T1000 (cell line): Measurements from ENCODE around the gene KRTAP4-6.
"Not testable (repeated sequence)": the region's sequence is repeated elsewhere in the genome, so short reads cannot be mapped to it uniquely, and the experiment has no call there.

ENCODE experiments used
- DNase-seq: peaks from one replicate; lab custom pipeline; 2025; ENCODE audit warnings: mixed read lengths; lab: John Stamatoyannopoulos, UW

Gene KRTAP4-6

DNA sequence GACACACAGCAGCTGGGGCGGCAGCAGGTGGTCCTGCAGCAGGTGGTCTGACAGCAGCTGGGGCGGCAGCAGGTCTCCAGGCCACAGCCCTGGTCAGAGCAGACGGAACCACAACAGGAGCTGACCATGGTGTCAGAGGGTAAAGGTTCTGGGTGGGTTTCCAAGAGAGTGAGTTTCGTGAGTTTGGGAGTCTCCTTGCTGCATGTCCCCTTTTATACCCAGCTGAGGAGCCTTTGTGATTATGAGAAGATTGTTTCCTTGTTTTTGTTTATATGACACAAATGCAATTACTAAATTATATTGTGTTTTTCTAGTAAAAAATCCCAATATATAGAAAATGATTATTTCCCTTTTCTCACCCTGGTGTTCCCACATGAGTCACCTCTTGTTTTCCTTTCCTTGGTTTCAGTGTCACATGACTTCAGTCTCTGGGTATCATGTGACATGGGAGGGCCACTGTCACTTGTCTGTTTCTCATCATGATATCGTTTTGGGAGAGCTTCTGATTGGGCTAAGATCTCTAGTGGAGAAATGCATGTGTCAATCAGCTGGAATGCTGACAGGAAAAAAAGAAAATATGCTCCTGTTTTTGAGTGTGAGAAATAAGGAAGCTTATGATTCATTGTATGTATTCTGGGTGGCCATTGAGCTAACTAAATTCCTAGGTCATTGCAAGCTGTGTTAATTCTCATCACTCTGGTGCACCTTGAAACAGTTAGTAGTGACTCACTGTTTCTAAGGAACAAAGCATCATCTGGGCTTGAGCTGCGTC, at the start of gene KRTAP4-6:
TSS of gene KRTAP4-6 (minus strand) at position 185 of the 772 bp plus-strand sequence. CDS start at position 128, 57 bp downstream.
- DNase-seq: no peak

DNA sequence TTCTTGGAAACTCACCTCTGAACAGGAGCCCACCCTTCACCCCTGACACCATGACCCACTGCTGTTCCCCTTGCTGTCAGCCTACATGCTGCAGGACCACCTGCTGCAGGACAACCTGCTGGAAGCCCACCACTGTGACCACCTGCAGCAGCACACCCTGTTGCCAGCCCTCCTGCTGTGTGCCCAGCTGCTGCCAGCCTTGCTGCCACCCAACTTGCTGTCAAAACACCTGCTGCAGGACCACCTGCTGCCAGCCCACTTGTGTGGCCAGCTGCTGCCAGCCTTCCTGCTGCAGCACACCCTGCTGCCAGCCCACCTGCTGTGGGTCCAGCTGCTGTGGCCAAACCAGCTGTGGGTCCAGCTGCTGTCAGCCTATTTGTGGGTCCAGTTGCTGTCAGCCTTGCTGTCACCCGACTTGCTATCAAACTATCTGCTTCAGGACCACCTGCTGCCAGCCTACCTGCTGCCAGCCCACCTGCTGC, 49.5 kb upstream of the KRTAP4-6 start, which contains the start of gene KRTAP9-1:
TSS of gene KRTAP9-1 (plus strand) at position 51 of the 482 bp plus-strand sequence. CDS start at position 51, 0 bp downstream.
- not testable (repeated sequence) for DNase-seq

DNA sequence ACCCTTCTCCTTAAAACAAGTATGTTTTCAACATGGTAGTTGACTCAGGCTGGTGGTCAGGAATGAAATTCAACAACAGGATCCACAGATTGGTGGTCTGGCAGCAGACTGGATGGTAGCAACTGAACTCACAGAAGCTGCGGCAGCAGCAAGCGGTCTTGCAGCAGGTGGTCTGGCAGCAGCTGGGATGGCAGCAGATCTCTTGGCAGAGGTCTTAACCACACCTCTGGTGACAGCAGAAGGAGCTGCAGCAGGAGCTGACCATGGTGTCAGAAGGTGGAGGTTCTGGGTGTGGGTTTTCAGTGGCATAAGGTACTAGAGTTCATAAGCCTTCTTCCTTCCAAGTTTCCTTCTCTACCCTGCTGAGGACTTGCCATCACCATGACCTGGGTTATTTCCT, 46.5 kb upstream of the KRTAP4-6 start:
- DNase-seq: no peak

DNA sequence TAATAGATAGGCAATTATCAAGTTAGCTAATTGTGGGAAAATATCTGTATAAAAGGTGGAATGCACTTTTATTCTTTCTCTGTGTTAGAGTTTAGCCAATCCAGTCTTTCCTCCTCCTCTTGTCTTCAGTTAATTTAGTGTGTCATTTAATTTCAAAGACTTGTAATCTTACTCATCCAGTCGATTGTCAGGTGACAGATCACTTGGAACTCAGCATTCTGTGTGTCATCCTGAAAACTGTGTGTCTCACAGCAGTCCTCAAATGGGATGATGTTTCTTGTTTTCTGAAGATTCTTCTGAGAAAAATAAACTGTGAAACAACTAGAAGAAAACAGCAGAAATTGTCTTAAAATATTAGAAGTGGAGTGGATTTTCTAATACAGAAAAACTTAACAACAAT, 44.7 kb upstream of the KRTAP4-6 start:
- no peak for DNase-seq

DNA sequence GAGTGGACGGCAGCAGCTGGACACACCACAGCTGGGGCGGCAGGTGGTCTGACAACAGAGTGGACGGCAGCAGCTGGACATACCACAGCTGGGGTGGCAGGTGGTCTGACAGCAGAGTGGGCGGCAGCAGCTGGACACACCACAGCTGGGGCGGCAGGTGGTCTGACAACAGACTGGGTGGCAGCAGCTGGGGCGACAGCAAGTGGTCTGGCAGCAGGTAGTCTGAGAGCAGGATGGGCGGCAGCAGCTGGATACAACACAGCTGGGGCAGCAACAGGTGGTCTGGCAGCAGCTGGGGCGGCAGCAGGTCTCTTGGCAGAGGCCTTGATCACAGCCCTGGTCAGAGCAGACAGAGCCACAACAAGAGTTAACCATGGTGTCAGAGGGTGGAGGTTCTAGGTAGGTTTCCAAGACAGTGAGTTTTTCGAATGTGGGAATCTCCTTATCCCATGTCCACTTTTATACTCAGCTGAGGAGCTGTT, 44.2 kb upstream of the KRTAP4-6 start, which contains the start of gene KRTAP4-1:
TSS of gene KRTAP4-1 (minus strand) at position 432 of the 482 bp plus-strand sequence. CDS start at position 375, 57 bp downstream.
- DNase-seq: no peak

DNA sequence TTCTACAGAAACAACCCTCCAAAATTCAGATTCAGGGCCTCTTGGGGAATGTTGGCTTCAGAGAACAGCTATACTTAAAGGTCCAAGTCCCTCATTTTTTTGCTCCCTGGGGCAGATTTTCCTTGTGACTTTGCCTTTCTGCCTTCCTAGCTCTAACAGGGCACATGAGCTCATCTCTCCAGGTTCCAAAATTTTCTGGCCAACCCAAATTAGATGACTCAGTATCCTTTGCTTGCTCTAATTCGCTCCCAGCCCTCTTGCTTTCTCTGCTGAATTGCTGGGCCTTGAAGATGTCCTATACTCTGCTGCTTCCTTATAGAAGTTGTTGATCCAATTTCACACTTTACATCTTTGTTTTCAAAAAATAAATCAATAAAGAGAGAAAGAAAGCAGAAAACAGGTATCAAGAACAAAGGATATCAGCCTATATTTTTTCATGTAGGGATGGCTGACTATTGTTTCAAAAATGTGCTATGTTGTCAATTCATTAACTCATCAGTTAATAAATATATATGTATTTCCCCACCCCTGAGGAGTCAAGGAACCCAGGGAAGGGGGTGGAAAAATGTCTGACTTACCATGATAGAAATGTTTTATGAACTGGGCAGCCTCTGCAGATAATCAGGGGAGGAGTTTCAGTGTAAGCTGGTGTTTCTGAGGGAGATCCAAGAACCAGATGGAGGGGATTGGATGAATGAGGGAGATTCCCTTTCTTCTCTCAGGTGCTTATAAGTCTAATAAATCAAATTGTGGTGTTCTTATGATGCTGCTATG, 38.7 kb upstream of the KRTAP4-6 start:
- no peak for DNase-seq

DNA sequence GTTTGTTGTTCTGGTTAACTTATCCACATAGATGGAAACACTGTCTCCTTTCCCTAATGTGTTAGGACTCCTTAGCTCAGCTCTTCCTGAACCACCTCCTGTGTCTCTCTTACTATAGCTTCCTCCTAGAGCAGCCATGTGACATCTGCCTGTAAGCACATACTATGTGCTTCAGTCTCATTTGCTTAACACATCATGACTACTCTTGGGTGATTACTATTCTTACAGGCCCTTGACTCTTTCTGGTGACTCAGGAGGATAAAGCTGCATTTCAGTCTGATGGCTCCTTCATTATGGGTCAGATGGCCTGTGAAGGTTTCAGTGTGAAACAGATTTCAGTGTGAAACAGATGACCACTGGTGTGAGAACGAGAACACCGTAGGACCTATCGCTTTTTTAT, 38.0 kb upstream of the KRTAP4-6 start:
- DNase-seq: no peak

DNA sequence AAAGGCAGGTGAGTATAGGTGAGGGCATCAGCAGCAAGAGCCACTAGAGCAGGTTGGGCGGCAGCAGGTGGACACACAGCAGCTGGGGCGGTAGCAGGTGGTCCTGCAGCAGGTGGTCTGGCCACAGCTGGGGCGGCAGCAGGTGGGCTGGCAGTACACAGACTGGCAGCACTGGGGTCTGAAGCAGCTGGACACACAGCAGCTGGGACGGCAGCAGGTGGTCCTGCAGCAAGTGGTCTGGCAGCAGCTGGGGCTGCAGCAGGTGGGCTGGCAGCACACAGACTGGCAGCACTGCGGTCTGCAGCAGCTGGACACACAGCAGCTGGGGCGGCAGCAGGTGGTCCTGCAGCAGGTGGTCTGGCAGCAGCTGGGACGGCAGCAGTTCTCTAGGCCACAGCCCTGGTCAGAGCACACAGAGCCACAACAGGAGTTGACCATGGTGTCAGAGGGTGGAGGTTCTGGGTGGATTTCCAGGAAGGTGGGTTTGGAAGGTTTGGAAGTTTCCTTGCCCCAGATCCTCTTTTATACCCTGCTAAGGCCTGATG, 37.5 kb upstream of the KRTAP4-6 start, which contains the start of gene KRTAP4-2:
TSS of gene KRTAP4-2 (minus strand) at position 495 of the 545 bp plus-strand sequence. CDS start at position 438, 57 bp downstream.
- DNase-seq: no peak

DNA sequence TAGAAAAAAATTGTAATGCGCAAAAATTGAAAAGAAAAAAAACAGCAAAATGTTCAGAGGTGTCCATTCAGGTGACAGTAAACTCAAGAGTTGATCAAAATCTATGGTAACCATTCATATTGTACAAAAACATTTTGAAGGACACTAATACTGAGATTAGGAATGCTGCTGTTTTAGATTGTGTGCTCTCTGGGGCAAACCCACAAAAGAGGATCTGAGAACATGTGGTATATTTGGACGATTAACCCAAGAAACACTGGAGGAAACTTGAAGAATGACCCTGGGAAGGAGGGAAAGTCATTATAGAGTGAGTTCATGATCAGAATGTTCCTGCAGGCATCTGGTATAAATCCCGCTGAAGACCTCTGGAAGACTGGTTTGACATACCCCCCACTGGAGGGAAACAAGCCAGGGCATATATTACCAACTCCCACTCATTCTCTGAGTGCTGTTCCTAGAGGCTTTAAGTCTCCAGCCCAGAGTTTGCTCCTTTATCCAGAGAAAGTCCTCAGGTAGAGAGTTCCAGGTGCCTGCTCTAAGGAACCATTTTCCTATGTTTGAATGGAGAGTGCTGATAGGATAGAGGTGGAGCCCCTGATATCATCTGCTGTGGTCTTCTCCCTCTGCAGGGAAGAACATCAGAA, 36.5 kb upstream of the KRTAP4-6 start:
- DNase-seq: no peak

DNA sequence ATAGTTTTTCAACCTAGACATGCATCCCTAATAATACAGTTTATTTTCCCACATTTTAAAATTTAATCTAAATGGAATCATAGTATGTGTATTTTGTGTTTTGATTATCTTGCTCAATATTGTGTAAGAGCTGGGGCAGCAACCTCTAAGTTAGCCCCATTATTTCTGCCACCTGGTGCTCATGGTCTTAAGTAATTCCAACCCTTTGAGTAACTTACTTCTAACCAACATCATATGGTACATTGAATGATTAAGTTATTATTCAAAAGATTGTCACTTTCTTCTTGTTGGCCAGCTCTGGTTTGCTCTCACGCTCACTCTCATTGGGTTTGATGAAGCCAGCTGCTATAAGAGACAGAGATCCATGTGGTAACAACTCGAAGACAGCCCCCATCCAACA, 31.5 kb upstream of the KRTAP4-6 start:
- no peak for DNase-seq

DNA sequence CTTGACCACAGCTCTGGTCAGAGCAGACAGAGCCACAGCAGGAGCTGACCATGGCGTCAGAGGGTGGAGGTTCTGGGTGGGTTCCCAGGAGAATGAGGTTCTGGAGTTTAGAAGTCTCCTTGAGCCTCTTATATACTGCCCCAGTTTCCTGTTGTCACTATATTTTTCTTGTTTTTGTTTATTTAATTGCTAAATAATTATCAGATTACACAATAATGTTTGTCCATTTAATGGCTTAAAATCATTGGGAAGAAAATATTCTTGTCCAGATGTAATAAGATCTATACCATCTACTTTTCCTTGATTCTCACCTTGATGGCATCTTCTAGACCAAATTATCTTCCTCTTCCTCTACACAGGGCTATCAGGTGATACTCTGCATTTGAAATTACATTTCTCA, 27.8 kb upstream of the KRTAP4-6 start, which contains the start of gene KRTAP4-3:
TSS of gene KRTAP4-3 (minus strand) at position 101 of the 400 bp plus-strand sequence. CDS start at position 52, 49 bp downstream.
- DNase-seq: no peak

DNA sequence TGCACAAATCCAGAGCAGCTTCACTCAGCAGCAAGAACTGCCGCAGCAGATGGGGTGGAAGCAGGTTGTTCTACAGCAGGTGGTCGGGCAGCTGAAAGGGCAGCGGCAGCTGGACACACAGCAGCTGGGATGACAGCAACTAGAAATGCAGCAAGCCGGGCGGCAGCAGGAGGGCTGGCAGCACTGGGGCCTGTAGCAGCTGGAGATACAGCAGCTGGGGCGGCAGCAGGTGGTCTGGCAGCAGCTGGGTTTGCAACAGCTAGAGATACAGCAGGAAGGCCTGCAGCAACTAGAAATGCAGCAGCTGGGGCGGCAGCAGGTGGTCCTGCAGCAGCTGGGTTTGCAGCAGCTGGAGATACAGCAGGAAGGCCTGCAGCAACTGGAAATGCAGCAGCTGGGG, 27.2 kb upstream of the KRTAP4-6 start:
- no peak for DNase-seq

DNA sequence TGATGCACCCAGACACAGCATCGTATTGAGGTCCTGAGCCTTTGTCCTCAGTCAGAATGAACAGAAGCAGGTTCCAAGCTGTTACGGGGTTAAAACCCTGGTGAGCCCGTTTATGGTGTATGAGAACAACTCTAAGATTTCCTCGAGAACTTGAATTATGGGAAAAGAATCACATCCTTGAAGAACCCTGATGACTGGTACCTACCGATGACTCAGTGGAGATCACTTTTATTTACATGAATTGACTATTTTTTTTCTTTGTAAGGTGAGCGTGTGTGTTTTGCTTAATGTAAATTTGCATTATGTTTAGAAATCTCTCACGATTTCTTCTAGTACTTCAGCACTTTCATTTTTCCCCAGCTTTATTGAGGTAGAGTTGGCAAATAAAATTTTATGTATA, 23.5 kb upstream of the KRTAP4-6 start:
- DNase-seq: no peak

DNA sequence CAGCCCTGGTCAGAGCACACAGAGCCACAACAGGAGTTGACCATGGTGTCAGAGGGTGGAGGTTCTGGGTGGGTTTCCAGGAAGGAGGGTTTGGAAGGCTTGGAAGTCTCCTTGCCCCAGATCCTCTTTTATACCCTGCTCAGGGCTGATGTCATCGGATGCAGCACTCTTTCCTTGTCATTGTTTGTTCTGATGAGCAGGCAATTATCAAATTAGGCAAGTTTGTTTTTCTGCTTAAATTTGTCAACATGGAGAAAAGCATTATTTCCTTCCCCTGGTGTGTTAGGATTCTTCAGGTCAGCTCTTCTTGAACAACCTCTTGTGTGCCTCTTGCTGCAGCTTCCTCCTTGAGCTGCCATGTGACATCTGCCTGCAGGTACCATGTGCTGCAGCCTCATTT, 20.3 kb upstream of the KRTAP4-6 start, which contains the start of gene KRTAP4-4:
TSS of gene KRTAP4-4 (minus strand) at position 101 of the 400 bp plus-strand sequence. CDS start at position 44, 57 bp downstream.
- DNase-seq: no peak

DNA sequence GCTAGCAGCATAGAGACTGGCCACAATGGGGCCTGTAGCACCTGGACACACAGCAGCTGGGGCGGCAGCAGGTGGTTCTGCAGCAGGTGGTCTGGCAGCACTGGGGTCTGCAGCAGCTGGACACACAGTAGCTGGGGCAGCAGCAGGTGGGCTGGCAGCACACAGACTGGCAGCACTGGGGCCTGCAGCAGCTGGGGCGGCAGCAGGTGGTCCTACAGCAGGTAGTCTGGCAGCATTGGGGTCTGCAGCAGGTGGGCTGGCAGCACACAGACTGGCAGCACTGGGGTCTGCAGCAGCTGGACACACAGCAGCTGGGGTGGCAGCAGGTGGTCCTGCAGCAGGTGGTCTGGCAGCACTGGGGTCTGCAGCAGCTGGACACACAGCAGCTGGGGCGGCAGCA, 19.8 kb upstream of the KRTAP4-6 start:
- not testable (repeated sequence) for DNase-seq

DNA sequence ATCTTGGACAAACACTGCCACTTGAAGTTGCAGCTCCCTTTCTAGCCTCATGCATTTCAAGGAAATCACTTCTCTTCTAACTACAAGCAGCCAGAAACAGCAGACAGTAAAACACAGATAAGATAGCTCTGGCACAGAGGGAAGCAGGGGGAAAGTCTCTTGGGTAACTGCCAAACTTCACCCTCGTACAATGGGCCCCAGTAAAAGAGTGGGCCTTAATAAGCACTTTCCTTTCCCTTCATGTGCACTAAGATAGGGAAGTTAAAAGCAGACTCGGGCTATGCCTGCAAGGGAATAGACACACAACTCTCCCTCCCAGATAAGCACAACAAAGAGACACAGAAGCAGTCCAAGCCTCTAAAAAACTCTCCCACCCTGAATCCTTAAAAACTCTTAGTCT, 13.5 kb upstream of the KRTAP4-6 start:
- DNase-seq: no peak

DNA sequence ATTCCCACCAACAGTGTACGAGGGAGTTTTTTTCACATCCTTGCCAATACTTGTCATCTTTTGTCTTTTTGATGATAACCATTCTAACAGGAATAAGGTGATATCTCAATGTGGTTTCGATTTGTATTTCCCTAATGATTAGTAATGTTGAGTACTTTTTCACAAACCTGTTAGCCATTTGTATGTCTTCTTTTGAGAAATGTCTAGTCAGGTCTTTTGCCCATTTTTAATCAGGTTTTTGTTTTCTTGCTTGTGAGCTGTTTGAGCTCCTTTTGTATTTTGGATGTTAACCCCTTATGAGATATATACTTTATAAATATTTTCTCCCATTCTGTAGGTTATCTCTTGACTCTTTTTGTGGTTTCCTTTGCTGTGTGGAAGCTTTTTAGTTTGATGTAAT, 11.2 kb upstream of the KRTAP4-6 start:
- DNase-seq: no peak

DNA sequence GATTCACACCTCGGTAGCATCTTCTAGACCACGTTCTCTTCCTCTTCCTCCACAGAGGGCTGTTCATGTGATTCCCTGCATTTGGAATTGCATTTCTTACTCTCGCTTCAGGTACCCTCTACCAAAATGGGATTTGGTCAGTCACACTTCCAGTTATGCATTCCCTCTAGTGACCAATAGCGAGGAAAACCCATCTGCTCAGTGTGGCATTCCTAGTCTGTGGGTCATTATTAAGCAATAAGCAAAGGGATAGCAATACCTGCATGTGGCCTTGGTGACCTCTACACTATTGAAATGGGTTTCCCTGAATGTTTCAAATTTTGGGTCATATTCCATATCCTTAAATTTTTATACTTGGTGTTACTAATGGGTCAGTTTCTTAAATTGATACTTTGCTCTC, 9.7 kb upstream of the KRTAP4-6 start:
- no peak for DNase-seq

DNA sequence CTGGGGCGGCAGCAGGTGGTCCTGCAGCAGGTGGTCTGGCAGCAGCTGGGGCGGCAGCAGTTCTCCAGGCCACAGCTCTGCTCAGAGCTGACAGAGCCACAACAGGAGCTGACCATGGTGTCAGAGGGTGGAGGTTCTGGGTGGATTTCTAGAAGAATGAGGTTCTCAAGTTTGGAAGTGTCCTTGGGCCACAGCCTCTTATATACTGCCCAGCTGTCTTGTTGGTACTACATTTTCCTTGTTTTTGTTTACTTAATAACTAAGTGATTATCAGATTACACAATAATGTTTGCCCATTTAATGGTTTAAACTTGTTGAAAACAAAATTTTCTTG, 9.3 kb upstream of the KRTAP4-6 start, which contains the start of gene KRTAP4-5:
TSS of gene KRTAP4-5 (minus strand) at position 174 of the 334 bp plus-strand sequence. CDS start at position 116, 58 bp downstream.
- DNase-seq: no peak

DNA sequence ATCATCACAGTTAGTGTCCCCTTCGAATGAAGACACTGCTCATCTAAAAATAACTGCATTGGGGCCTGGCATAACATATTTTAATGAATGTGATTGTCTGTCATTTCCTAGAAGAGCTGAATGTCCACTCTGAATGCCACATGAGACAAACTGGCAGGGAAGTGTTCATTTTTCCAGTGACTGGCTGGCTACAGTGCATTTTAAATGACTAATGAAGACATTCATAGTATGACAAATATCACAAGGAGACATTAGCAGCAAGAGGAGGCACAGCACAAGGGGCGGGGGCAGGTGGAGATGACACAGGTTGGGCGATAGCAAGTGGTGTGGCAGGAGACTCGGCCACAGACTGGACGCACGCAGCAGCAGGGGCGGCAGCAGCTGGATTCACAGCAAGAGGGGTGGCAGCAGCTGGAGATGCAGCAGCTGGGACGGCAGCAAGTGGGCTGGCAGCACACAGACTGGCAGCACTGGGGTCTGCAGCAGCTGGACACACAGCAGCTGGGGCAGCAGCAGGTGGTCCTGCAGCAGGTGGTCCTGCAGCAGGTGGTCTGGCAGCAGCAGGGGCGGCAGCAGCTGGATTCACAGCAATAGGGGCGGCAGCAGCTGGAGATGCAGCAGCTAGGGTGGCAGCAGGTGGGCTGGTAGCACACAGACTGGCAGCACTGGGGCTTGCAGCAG, 8.8 kb upstream of the KRTAP4-6 start:
- DNase-seq: not testable (repeated sequence)
